ENCODE results near the gene SEC14L3.

DNA sequence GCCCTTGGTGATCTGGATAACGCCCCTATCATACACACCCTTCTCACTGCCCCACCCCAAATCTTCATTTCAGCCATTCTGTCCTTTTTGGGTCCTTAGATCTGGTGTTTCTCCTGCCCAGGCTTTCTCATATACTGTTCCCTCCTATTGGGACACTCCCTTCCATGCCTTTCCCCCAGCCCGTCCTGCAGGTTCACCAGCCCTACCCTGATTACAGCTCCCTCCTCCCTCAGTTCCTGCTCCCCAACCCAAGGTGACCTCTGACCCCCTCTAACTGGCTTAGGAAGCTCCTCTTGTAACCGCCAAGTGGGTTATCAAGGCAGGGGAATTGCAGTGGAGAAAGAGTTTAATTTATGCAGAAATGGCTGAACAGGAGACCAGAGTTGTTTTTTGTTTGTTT is 33.3 kb downstream of the SEC14L3 start:
- TF ChIP-seq, protein P1, sequence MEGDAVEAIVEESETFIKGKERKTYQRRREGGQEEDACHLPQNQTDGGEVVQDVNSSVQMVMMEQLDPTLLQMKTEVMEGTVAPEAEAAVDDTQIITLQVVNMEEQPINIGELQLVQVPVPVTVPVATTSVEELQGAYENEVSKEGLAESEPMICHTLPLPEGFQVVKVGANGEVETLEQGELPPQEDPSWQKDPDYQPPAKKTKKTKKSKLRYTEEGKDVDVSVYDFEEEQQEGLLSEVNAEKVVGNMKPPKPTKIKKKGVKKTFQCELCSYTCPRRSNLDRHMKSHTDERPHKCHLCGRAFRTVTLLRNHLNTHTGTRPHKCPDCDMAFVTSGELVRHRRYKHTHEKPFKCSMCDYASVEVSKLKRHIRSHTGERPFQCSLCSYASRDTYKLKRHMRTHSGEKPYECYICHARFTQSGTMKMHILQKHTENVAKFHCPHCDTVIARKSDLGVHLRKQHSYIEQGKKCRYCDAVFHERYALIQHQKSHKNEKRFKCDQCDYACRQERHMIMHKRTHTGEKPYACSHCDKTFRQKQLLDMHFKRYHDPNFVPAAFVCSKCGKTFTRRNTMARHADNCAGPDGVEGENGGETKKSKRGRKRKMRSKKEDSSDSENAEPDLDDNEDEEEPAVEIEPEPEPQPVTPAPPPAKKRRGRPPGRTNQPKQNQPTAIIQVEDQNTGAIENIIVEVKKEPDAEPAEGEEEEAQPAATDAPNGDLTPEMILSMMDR (IDR thresholded peaks at IDR 0.05; ENCODE audit: low read length): no peak
- TF ChIP-seq EZH2 (optimal IDR thresholded peaks at IDR 0.05; ENCODE audit: low read depth, low read length): no peak

Measured in MM.1S (cell line).